ENCODE results near the gene UBQLN3.
A peak's percentile ranks its signal among the peaks of the same experiment; 100 is the strongest.

UBQLN3 gene

DNA sequence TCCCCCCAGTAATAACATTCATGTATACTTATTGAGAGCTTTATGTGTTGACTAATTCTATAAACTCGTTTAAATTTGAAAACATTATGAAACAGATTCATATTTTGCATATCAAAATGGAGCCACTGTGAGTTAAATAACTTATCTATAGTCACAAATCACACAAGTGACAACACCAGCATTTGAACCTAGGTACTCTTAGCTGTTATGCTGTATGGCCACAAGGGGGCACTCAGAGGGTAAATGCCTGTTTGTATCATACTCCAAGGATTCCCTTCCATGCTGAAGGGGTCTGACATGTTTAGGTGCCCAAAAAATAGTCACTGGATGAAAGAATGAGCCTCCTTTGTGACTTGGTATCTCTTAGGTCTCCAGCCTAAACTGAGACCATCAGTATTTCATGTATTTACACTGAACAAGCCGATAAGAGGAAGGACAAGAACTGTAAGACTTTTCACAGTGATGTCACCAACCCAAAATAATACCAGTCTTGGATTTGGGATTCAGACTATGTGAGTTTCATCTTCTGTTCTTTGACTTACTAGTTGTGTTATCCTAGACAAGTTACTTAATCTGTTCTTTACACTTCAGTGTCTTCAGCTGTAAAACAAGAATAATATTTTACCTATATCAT lies 33.5 kb downstream of the UBQLN3 start:
- Histone ChIP-seq H3K27me3 (ENCODE audit: insufficient read depth, low read depth, severe bottlenecking) (no peaks in the 10 kb centered on the region), H3K9me3 (ENCODE audit: severe bottlenecking) (no peaks in the 10 kb centered on the region), H3K27ac (no peak overlapping the region), H3K36me3 (no peaks in the 10 kb centered on the region), H3K4me3 (ENCODE audit: low read depth, low read length) (no peak overlapping the region)
- DNase-seq: peak; percentile 54
- TF ChIP-seq CTCF (IDR thresholded peaks at IDR 0.05; ENCODE audit: low read depth, low read length): peak; percentile 76

- Histone ChIP-seq H3K27me3 (ENCODE audit: insufficient read depth, low read depth, severe bottlenecking) (no peaks in the 10 kb centered on the region), H3K36me3 (no peaks in the 10 kb centered on the region), H3K4me3 (ENCODE audit: low read depth, low read length) (no peak overlapping the region), H3K27ac (no peak overlapping the region), H3K9me3 (ENCODE audit: severe bottlenecking) (no peaks in the 10 kb centered on the region)
- no peak for TF ChIP-seq CTCF (IDR thresholded peaks at IDR 0.05; ENCODE audit: low read depth, low read length)
- DNase-seq: no peak
Observed at GRCh38 chr11:5473921-5474320, 35.8 kb downstream of the UBQLN3 start.

GRCh38 chr11:5467527-5467926 lies 42.2 kb downstream of the UBQLN3 start:
- TF ChIP-seq CTCF (IDR thresholded peaks at IDR 0.05; ENCODE audit: low read depth, low read length): no peak
- Histone ChIP-seq H3K27ac (no peak overlapping the region), H3K4me3 (ENCODE audit: low read depth, low read length) (no peak overlapping the region), H3K27me3 (ENCODE audit: insufficient read depth, low read depth, severe bottlenecking) (no peaks in the 10 kb centered on the region), H3K9me3 (ENCODE audit: severe bottlenecking) (no peaks in the 10 kb centered on the region), H3K36me3 (no peaks in the 10 kb centered on the region)
- DNase-seq: no peak

DNA sequence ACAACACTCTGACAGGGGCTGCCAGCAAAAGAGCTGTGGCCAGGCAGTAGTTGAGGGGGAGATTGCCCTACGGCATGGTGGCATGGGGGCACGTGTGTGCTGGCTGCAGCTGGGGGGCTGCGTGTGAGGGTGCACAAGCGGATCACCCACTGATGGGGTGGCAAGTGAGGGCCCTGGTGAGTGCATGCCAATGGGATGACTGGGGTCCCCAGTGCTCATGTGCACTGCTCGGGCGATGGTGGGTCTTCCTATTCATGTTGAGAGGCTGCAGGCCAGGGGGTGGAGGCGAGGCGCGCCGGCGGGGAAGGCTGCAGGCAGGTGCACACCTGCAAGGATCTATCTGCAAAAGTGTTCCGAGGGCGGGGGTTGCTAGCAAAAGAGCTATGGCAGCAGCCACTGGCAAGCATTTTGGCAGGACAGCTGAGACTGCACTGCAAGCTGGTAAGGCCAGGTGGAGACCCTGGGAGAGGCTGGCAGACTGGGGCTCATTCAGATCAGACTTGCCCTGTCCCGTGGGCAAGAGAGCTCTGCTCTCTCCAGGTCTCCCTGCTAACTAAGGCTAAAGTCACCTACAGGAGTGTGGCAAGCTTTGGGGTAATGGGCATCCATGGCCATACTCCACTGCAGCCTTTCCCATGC lies 48.7 kb downstream of the UBQLN3 start:
- no peak for TF ChIP-seq CTCF (IDR thresholded peaks at IDR 0.05; ENCODE audit: low read depth, low read length)
- H3K4me3 ChIP-seq (ENCODE audit: low read depth, low read length): no peak overlapping the region
- no peak for DNase-seq
- no peak overlapping the region for H3K27ac ChIP-seq
- H3K27me3 ChIP-seq (ENCODE audit: insufficient read depth, low read depth, severe bottlenecking): peaks cover 23% of the 10 kb centered on the region
- no peaks in the 10 kb centered on the region for H3K36me3 ChIP-seq
- peaks cover 15% of the 10 kb centered on the region for H3K9me3 ChIP-seq (ENCODE audit: severe bottlenecking)
